ENCODE results near the gene TRIM62. TPM values are rescaled to one million over a fixed set of nuclear protein-coding genes. Genes with fewer than 3 reads are reported as not detected.
A peak's percentile ranks its signal among the peaks of the same experiment; 100 is the strongest.

TRIM62 gene
- total and polyA plus RNA-seq, 3 donors from 2014 or later: 6.0 to 8.8 (median 6.2) TPM

GRCh38 chr1:33152685-33153432 is 29.0 kb downstream of the TRIM62 start:
- no peak for TF ChIP-seq POLR2A (IDR thresholded peaks at IDR 0.05)
- TF ChIP-seq CTCF (IDR thresholded peaks at IDR 0.05): no peak
- no peaks in the 10 kb centered on the region for H3K36me3 ChIP-seq (ENCODE audit: low read depth, missing control alignments)
- intact Hi-C loops (cut with DNase I; ENCODE audit: low total_unique reads): no loop called here

GRCh38 chr1:33151116-33151515 is 30.7 kb downstream of the TRIM62 start:
- Histone ChIP-seq H3K4me1 (peaks cover 25% of the 10 kb centered on the region), H3K36me3 (ENCODE audit: low read depth, missing control alignments) (no peaks in the 10 kb centered on the region), H3K27ac (no peak overlapping the region), H3K9me3 (no peaks in the 10 kb centered on the region), H3K27me3 (no peaks in the 10 kb centered on the region), H3K4me3 (no peak overlapping the region)
- TF ChIP-seq CTCF (IDR thresholded peaks at IDR 0.05): no peak
- TF ChIP-seq POLR2A (IDR thresholded peaks at IDR 0.05): no peak
- WGBS, 2 donors: 81 to 88% methylated on average over 6 to 7 of the region's 7 CpGs
- intact Hi-C loops (cut with DNase I; ENCODE audit: low total_unique reads): no loop called here
- no peak for DNase-seq

More at GRCh38 chr1:33152685-33153432, 29.0 kb downstream of the TRIM62 start:
- Histone ChIP-seq H3K4me1 (peaks cover 30% of the 10 kb centered on the region), H3K27me3 (no peaks in the 10 kb centered on the region), H3K9me3 (no peaks in the 10 kb centered on the region), H3K4me3 (no peak overlapping the region), H3K27ac (peak overlapping the region; percentile 60 to 75)
- 45 to 76% methylated on average over 2 of the region's 2 CpGs for WGBS, 2 donors
- peak; percentile 88 for DNase-seq

GRCh38 chr1:33150522-33150921 is 31.3 kb downstream of the TRIM62 start:
- H3K27ac ChIP-seq: no peak overlapping the region
- no peaks in the 10 kb centered on the region for H3K36me3 ChIP-seq (ENCODE audit: low read depth, missing control alignments)
- WGBS, 2 donors: 86 to 87% methylated on average over 4 of the region's 4 CpGs
- H3K4me3 ChIP-seq: no peak overlapping the region
- H3K9me3 ChIP-seq: no peaks in the 10 kb centered on the region
- TF ChIP-seq CTCF (IDR thresholded peaks at IDR 0.05) (no peak), POLR2A (IDR thresholded peaks at IDR 0.05) (no peak)
- intact Hi-C loops (cut with DNase I; ENCODE audit: low total_unique reads): no loop called here
- peaks cover 19% of the 10 kb centered on the region for H3K4me1 ChIP-seq
- no peaks in the 10 kb centered on the region for H3K27me3 ChIP-seq
- DNase-seq: no peak

GRCh38 chr1:33149453-33150190 is 32.2 kb downstream of the TRIM62 start:
- intact Hi-C loops (cut with DNase I; ENCODE audit: low total_unique reads): no loop called here
- no peak overlapping the region for H3K27ac ChIP-seq

More at GRCh38 chr1:33149453-33150190, 32.2 kb downstream of the TRIM62 start:
- WGBS, 2 donors: 95 to 98% methylated on average over 7 of the region's 7 CpGs
- Histone ChIP-seq H3K4me1 (peaks cover 19% of the 10 kb centered on the region), H3K4me3 (no peak overlapping the region), H3K9me3 (no peaks in the 10 kb centered on the region), H3K36me3 (ENCODE audit: low read depth, missing control alignments) (no peaks in the 10 kb centered on the region), H3K27me3 (no peaks in the 10 kb centered on the region)
- TF ChIP-seq POLR2A (IDR thresholded peaks at IDR 0.05) (no peak), CTCF (IDR thresholded peaks at IDR 0.05) (no peak)
- no peak for DNase-seq

All from testis (tissue), 3 donors.